Ascending aorta (tissue), 2 donors: Measurements from ENCODE around the gene POGLUT3. TPM values are rescaled to one million over a fixed set of nuclear protein-coding genes. Genes with fewer than 3 reads are reported as not detected.

Source experiments
- DNase-seq, 2 donors: peaks; one replicate each; pipeline ENCODE4 v3.0.0-alpha.2; 2019; ENCODE audit warnings: low spot score in 2 of 2
- H3K27ac ChIP-seq, 2 donors: fragments of 200-600 bp; sonication (generic); one replicate each; pipeline ENCODE4 v1.5.1; 2016 to 2017; ENCODE audit warnings: mild to moderate bottlenecking in 1 of 2
- H3K27me3 ChIP-seq: fragments of 200-600 bp; sonication (generic); one replicate; pipeline ENCODE4 v1.5.1; 2017
- H3K36me3 ChIP-seq, 2 donors: fragments of 200-600 bp; sonication (generic); one replicate each; pipeline ENCODE4 v1.5.1; 2016
- H3K4me1 ChIP-seq, 2 donors: fragments of 200-600 bp; sonication (generic); one replicate each; pipeline ENCODE4 v1.5.1; 2016 to 2017; ENCODE audit warnings: mild to moderate bottlenecking in 1 of 2
- H3K4me3 ChIP-seq, 2 donors: fragments of 200-600 bp; sonication (generic); one replicate each; pipeline ENCODE4 v1.5.1; 2016 to 2017; ENCODE audit warnings: mild to moderate bottlenecking in 1 of 2
- H3K9me3 ChIP-seq, 2 donors: fragments of 200-600 bp; sonication (generic); one replicate each; pipeline ENCODE4 v1.5.1; 2016
- CTCF ChIP-seq, 3 experiments: fragments of 200-600 bp in 2 of 3; fragments of 450-650 bp in 1 of 3; sonication (generic) in 2 of 3; IDR thresholded peaks; one replicate each; pipeline ENCODE4 v1.5.1; 2016 to 2019; ENCODE audit warnings: antibody characterized with exemption in 3 of 3, mild to moderate bottlenecking in 1 of 3, moderate library complexity in 1 of 3
- intact Hi-C: fragments of 100-400 bp; cut with DNase I; formaldehyde crosslinking; loops from one replicate; pipeline ENCODE4 v1.15.1; 2023
- total RNA-seq: library from RNA; depleted of rRNA; stranded (reverse); fragments of >200 nt; gene quantifications from one replicate; pipeline ENCODE4 v1.1.0, GENCODE V29; 2016

Gene POGLUT3
- total RNA-seq, 1 donor from 2014 or later: 27.1 TPM

GRCh38 chr11:108512708-108513107 is 14.5 kb upstream of the POGLUT3 start:
- no peak for TF ChIP-seq CTCF (IDR thresholded peaks at IDR 0.05)
- Histone ChIP-seq H3K4me1 (no peaks in the 10 kb centered on the region), H3K36me3 (peaks cover 0 to 11% of the 10 kb centered on the region in 2 donors), H3K9me3 (no peaks in the 10 kb centered on the region), H3K27me3 (no peaks in the 10 kb centered on the region), H3K4me3 (no peak overlapping the region), H3K27ac (no peak overlapping the region)
- DNase-seq: no peak
- intact Hi-C loops: no loop called here

GRCh38 chr11:108511851-108512474 is 13.8 kb upstream of the POGLUT3 start:
- DNase-seq: no peak
- no peaks in the 10 kb centered on the region for H3K27me3 ChIP-seq
- intact Hi-C loops: no loop called here
- no peak overlapping the region for H3K27ac ChIP-seq
- no peaks in the 10 kb centered on the region for H3K9me3 ChIP-seq
- H3K4me1 ChIP-seq: no peaks in the 10 kb centered on the region
- H3K36me3 ChIP-seq: peaks cover 0 to 11% of the 10 kb centered on the region in 2 donors
- no peak overlapping the region for H3K4me3 ChIP-seq
- no peak for TF ChIP-seq CTCF (IDR thresholded peaks at IDR 0.05)

GRCh38 chr11:108508653-108509593 is 10.7 kb upstream of the POGLUT3 start:
- Histone ChIP-seq H3K36me3 (peaks cover 0 to 5% of the 10 kb centered on the region in 2 donors), H3K4me1 (no peaks in the 10 kb centered on the region), H3K4me3 (no peak overlapping the region), H3K9me3 (no peaks in the 10 kb centered on the region), H3K27ac (no peak overlapping the region), H3K27me3 (no peaks in the 10 kb centered on the region)
- TF ChIP-seq CTCF (IDR thresholded peaks at IDR 0.05): no peak
- no peak for DNase-seq
- intact Hi-C loops: no loop called here

- Histone ChIP-seq H3K4me1 (peaks cover 0 to 3% of the 10 kb centered on the region in 2 donors), H3K27me3 (no peaks in the 10 kb centered on the region), H3K4me3 (no peak overlapping the region), H3K36me3 (no peaks in the 10 kb centered on the region), H3K27ac (no peak overlapping the region), H3K9me3 (no peaks in the 10 kb centered on the region)
- no peak for TF ChIP-seq CTCF (IDR thresholded peaks at IDR 0.05)
- DNase-seq: no peak
- intact Hi-C loops: no loop called here
These were observed 3.2 kb upstream of the POGLUT3 start for GRCh38 chr11:108501396-108501795.

DNA sequence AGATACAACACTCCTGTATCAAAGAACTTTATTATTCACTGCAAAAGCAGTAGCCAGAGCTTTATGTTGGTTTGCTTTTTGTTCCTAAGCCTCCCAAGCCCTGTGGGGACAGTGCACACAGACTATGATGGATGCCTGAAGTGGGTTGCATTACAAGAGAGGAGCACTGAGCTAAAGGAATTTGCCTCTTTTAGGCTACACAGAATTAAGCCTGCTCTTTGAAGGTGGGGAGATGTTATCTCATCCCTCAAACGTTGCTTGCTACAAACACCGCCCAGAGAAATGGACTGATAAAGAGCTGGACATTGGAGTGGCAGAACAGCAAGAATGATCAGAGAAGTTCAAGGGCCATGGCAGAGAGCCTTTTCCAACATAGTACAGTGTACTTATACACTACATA is 2.5 kb upstream of the POGLUT3 start:
- Histone ChIP-seq H3K36me3 (no peaks in the 10 kb centered on the region), H3K9me3 (no peaks in the 10 kb centered on the region), H3K27ac (no peak overlapping the region), H3K4me3 (no peak overlapping the region), H3K4me1 (peaks cover 0 to 3% of the 10 kb centered on the region in 2 donors), H3K27me3 (no peaks in the 10 kb centered on the region)
- intact Hi-C loops: no loop called here
- TF ChIP-seq CTCF (IDR thresholded peaks at IDR 0.05): no peak
- no peak for DNase-seq
